GM21786 (cell line): ENCODE data around the gene CMTM2.
A peak's percentile ranks its signal among the peaks of the same experiment; 100 is the strongest.
"Not testable (repeated sequence)": the region's sequence is repeated elsewhere in the genome, so short reads cannot be mapped to it uniquely, and the experiment has no call there.

Experiments
- ATAC-seq: cut with Tn5 transposase; IDR thresholded peaks from one replicate; pipeline ENCODE4 v1.9.1; 2021; ENCODE audit not compliant: unreplicated experiment

The CMTM2 gene

GRCh38 chr16:66605177-66605978 lies 26.1 kb downstream of the CMTM2 start:
- ATAC-seq = peak; percentile 2

GRCh38 chr16:66605979-66606751 lies 26.9 kb downstream of the CMTM2 start:
- peak; percentile 51 for ATAC-seq

- peak; percentile 32 for ATAC-seq
These were observed 29.2 kb downstream of the CMTM2 start for GRCh38 chr16:66608241-66609138.

GRCh38 chr16:66609139-66609510 lies 29.9 kb downstream of the CMTM2 start:
- no peak for ATAC-seq

GRCh38 chr16:66610111-66610820 lies 31.0 kb downstream of the CMTM2 start:
- no peak for ATAC-seq

- ATAC-seq = not testable (repeated sequence)
These were observed 32.6 kb downstream of the CMTM2 start for GRCh38 chr16:66611911-66612310.

GRCh38 chr16:66612422-66612821 lies 33.2 kb downstream of the CMTM2 start:
- no peak for ATAC-seq

GRCh38 chr16:66614161-66614802 lies 35.0 kb downstream of the CMTM2 start:
- no peak for ATAC-seq

GRCh38 chr16:66616169-66616568 lies 36.9 kb downstream of the CMTM2 start:
- no peak for ATAC-seq

- no peak for ATAC-seq
These were observed 37.3 kb downstream of the CMTM2 start for GRCh38 chr16:66616592-66616991.

- no peak for ATAC-seq
These were observed 37.8 kb downstream of the CMTM2 start for GRCh38 chr16:66617010-66617434.

GRCh38 chr16:66617728-66618127 lies 38.5 kb downstream of the CMTM2 start:
- ATAC-seq = no peak

- ATAC-seq = no peak
These were observed 39.5 kb downstream of the CMTM2 start for GRCh38 chr16:66618588-66619375.

- ATAC-seq = no peak
These were observed 40.5 kb downstream of the CMTM2 start for GRCh38 chr16:66619534-66620428.

- no peak for ATAC-seq
These were observed 41.1 kb downstream of the CMTM2 start for GRCh38 chr16:66620429-66620795.

GRCh38 chr16:66621973-66622372 lies 42.7 kb downstream of the CMTM2 start:
- no peak for ATAC-seq

- no peak for ATAC-seq
These were observed 43.6 kb downstream of the CMTM2 start for GRCh38 chr16:66622863-66623262.

GRCh38 chr16:66623755-66624154 lies 44.5 kb downstream of the CMTM2 start:
- no peak for ATAC-seq
